GM19455 (cell line): ENCODE results near the gene ANKS1A.
"Not testable (repeated sequence)": the region's sequence is repeated elsewhere in the genome, so short reads cannot be mapped to it uniquely, and the experiment has no call there.

Experiments
- ATAC-seq: cut with Tn5 transposase; IDR thresholded peaks from one replicate; pipeline ENCODE4 v1.9.1; 2021; ENCODE audit not compliant: unreplicated experiment

Gene ANKS1A

GRCh38 chr6:34986845-34987246 lies 97.8 kb downstream of the ANKS1A start:
- no peak for ATAC-seq

DNA sequence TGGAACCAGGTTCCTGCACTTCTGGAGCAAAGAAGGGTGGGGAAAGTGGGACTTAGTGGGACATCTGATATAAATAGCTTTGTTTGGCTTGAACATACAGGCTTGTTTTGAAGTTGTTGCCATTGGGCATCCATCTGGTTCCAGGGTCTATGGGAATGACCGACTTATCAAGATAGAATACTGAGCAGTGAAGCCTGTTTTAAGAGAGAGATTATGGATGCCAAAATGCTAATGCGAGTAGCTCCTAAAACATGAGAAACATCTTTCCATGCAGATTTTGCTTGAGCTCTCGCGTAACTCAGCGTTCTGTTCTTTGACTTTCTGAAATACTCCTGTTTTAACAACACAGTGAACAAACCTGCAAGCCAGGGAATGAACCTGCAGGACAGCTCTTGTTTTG lies 98.5 kb downstream of the ANKS1A start:
- ATAC-seq = no peak

DNA sequence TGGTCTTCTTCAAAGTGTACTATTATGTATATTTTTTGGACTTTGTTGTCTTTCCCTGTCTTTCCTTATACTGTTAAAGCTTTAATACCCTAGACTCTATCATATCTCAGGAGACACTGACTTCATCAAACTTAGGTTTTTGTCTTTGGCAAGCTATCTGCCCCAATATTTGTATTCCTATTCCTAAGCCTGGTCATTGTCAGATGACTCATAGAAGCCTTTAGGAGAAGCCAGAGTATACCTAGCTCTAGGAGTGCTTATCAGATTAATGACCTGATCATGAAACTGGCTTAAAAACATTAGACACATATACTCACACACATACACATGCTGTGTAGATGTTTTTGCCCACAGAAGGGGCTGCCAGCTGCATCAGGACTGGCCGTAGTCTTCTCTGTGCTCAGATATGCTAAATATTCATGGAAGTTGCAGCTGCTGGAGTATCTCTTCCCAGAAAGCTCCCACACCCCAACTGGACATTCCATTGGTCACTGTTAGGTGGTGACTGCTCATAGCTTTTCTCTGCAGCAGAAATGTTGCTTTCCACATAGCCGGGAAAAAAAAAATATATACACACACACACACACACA lies 102.0 kb downstream of the ANKS1A start:
- ATAC-seq = no peak

DNA sequence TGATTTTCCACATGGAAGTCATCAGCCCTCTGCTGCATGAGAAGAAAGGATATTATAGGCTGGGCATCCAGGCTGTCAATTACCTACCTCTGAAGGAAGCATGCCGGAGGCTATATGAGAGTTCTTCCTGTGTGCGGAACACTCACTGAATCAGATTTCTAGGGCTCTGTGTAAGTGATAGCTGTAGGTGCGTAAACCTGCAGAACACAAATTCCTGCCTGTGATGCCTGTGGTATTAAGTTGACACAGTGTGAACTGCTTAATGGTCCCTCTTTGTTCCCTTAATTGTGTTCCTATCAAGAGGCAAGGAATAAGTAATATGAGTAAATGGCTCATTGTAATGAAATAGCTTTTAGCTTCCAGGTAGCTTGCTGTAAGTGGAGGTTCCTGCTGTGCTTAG lies 103.3 kb downstream of the ANKS1A start:
- no peak for ATAC-seq

GRCh38 chr6:34993213-34993612 lies 104.2 kb downstream of the ANKS1A start:
- ATAC-seq = no peak

- ATAC-seq = no peak
These were observed 105.6 kb downstream of the ANKS1A start for GRCh38 chr6:34994693-34995092.

GRCh38 chr6:34998417-34998816 lies 109.4 kb downstream of the ANKS1A start:
- ATAC-seq = not testable (repeated sequence)

DNA sequence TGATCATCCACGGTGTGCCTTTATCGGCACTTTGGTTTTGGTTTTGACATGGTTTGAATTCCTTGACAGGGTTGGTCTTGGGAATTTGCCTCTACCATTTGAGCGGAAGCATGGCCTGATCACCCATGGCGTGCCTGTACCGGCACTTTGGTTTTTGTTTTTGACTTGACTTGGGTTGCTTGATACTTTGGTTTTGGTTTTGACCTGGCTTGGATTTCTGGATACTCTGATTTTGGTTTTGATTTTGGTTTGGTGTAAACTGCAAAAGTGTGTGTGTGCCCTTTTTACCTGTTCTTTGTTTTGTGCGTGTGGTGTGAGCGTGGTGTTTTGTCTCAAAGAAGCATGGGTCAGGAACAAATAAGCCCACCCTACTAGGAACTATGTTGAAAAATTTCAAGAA lies 110.1 kb downstream of the ANKS1A start:
- not testable (repeated sequence) for ATAC-seq

DNA sequence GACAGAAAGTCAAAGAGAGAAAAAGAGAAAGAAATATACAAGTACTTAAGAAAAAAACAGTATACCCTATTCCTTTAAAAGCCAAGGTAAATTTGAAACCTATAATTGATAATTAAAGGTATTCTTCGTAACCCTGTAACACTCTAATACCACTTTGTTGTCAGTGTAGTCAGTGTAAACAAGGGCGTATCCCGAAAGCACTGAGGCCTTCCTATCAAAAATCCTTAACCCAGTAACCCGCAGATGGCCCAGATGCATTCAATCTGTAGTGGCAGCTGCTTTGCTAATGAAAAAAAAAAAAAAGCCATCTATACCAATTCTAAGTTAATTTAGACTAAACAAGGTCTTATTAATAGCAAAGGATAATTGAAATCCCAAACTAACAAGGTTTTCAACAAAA lies 110.9 kb downstream of the ANKS1A start:
- not testable (repeated sequence) for ATAC-seq

- ATAC-seq = not testable (repeated sequence)
These were observed 112.3 kb downstream of the ANKS1A start for GRCh38 chr6:35001349-35001748.

- not testable (repeated sequence) for ATAC-seq
These were observed 115.0 kb downstream of the ANKS1A start for GRCh38 chr6:35003886-35004530.

DNA sequence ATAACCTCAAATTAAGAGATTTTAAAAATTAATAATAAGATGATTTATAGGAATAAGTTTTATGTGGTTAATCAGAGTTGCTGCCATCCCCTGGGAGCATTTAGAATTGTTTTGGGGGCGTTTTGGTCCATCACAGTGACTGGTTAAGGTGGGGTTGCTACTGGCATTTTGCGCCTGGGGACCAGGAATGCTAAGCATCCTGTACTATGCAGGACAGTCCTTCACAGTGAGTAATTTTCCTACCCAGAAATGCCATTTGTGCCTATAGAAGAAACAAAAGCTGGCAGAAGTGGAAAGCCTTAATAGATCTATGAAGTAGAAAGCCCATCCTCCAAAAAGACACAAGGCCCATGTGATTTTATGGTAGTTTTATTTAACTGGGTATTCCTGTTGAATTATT lies 118.0 kb downstream of the ANKS1A start:
- no peak for ATAC-seq

DNA sequence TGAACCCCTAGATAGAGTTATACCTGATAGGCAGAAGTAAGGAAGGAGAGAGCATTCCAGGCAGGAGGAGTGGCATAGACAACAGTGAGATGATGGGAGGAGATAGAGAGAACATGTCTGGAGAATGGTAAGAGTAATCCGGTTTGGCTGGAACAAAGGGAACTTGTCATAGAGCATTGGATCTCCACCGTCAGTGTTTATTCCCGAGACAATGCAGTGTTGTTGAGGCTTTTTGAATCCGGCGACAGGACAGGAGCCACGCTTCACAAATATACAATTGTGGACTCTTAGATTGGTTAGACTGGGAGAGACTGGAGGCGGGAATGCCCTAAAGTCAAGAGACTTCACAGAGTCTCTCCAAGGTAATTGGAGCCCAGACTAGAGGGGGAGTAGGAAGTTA lies 119.8 kb downstream of the ANKS1A start:
- ATAC-seq = no peak

- ATAC-seq = no peak
These were observed 122.3 kb downstream of the ANKS1A start for GRCh38 chr6:35011096-35012041.

DNA sequence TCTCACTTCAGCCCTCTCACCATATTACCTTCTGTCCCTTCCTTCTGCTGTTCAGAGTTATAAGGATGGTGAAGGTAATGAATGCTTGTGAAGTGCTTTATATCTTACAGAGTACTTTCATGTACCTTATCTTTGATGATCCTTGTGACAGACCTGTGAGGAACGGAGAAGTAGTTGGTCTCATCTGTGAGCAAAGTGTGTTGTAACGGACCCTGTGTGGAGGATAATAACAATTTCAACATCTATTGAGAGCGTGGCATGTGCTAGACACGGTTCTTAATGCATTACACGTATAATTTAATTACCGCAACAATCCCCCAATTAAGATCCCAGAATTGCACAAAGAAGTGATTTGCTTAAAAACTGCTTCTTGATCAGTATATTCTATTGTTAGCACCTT lies 124.6 kb downstream of the ANKS1A start:
- no peak for ATAC-seq

DNA sequence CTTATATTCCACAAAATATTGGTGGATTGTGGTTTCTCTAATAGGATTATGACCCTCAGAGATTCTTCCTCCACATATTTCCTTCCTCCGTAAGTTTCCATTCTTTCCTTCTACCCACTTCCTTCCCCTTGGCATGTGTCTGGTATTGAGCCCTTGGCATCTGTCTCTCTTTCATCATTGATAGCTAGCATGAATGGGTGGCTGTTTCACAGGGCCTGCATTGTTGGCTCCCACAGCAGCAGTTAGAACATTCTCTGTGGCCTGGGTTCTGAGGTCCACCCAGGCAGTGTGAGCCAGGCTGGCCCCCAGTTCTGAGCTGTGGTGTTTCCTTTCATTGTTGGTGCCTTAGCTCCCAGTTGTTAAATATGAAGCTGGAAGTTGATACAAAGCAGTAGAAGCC lies 125.3 kb downstream of the ANKS1A start:
- no peak for ATAC-seq

DNA sequence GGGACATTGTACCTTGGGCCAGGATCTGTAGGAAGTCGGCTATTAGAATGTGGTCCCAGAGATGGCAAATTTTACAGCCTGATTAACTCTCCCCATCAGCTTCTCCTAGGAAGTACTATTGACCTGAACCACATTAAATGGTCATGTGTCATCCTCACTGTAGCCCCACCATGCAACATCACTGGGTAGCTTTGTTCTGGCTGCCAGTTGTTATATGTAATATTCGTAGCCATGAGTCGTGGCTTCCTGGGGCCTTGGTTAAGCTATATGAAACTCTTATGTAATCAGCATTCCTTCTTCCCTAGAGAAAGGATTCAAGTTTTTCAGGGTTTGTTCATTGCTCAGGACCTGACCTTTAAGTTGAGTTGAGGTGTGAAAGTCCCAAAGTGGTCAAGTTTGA lies 125.7 kb downstream of the ANKS1A start:
- ATAC-seq = no peak

DNA sequence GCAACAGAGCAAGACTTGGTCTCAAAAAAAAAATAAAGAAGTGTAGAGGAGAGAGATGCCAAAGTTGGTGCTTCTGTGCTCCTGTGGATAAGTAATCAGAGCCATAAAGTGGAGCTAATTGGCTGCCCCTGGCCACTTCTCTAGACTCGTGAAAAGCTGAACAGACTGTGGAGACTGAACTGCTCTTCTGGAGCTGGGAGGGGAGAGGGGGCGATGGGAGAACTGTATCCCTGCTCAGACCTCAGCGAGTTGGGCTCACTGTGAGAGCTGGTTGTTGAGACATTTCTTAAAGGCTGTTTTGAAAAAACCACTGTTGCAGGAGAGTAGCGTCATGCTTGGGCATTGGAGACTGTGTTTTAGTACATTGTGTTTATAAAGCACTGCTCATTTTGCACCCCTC lies 126.4 kb downstream of the ANKS1A start:
- ATAC-seq = no peak

- ATAC-seq = no peak
These were observed 126.9 kb downstream of the ANKS1A start for GRCh38 chr6:35015996-35016395.

- ATAC-seq = no peak
These were observed 127.7 kb downstream of the ANKS1A start for GRCh38 chr6:35016502-35017321.
